ENCODE measurements around the gene KRTAP10-11. TPM values are rescaled to one million over a fixed set of nuclear protein-coding genes. Genes with fewer than 3 reads are reported as not detected.

KRTAP10-11 gene
- total RNA-seq, 1 experiment from 2014 or later = not detected

GRCh38 chr21:44664691-44665090 lies 18.5 kb downstream of the KRTAP10-11 start:
- Histone ChIP-seq H3K36me3 (ENCODE audit: control insufficient read depth, insufficient read depth, low read length) (no peaks in the 10 kb centered on the region), H3K9me3 (peaks cover 12% of the 10 kb centered on the region; the same call in 1 of the 2 replicates), H3K4me3 (ENCODE audit: low read depth, low read length) (no peak overlapping the region), H3K27me3 (replicated peaks; ENCODE audit: control insufficient read depth, insufficient read depth, low read length) (no peaks in the 10 kb centered on the region), H3K4me1 (no peaks in the 10 kb centered on the region)
- CTCF ChIA-PET = no interaction called here
- Mint-ChIP-seq H3K9me3 (ENCODE audit: unreplicated experiment) (peaks cover 27% of the 10 kb centered on the region), H3K4me3 (ENCODE audit: unreplicated experiment) (no peak overlapping the region), H3K27me3 (ENCODE audit: insufficient read depth, unreplicated experiment) (peaks cover 21% of the 10 kb centered on the region), H3K36me3 (ENCODE audit: insufficient read depth, unreplicated experiment) (no peaks in the 10 kb centered on the region), H3K27ac (ENCODE audit: unreplicated experiment) (no peak overlapping the region), H3K4me1 (ENCODE audit: low read depth, unreplicated experiment) (no peaks in the 10 kb centered on the region)
- POLR2A ChIA-PET = no interaction called here
- no peak for DNase-seq
- TF ChIP-seq CTCF (IDR thresholded peaks at IDR 0.05; ENCODE audit: insufficient read depth in 1 of 2, low read depth in 1 of 2, low read length in 1 of 2, severe bottlenecking in 1 of 2, unreplicated experiment in 1 of 2) = no peak
- intact Hi-C loops (cut with micrococcal nuclease; ENCODE audit: unreplicated experiment) = no loop called here
- BruUV-seq (replicated peaks) = no TSS peak

- POLR2A ChIA-PET = no interaction called here
- no peak within 1 kb of the TSS for H3K27ac Mint-ChIP-seq (ENCODE audit: unreplicated experiment)
- no peak for TF ChIP-seq CTCF (IDR thresholded peaks at IDR 0.05; ENCODE audit: insufficient read depth in 1 of 2, low read depth in 1 of 2, low read length in 1 of 2, severe bottlenecking in 1 of 2, unreplicated experiment in 1 of 2)
- no peaks in the 10 kb centered on the region for H3K4me1 Mint-ChIP-seq (ENCODE audit: low read depth, unreplicated experiment)
- Histone ChIP-seq H3K4me3 (ENCODE audit: low read depth, low read length) (no peak within 1 kb of the TSS), H3K36me3 (ENCODE audit: control insufficient read depth, insufficient read depth, low read length) (no peaks in the 10 kb centered on the region), H3K4me1 (no peaks in the 10 kb centered on the region), H3K27me3 (replicated peaks; ENCODE audit: control insufficient read depth, insufficient read depth, low read length) (no peaks in the 10 kb centered on the region), H3K9me3 (peaks cover 12% of the 10 kb centered on the region; the same call in 1 of the 2 replicates)
- intact Hi-C loops (cut with micrococcal nuclease; ENCODE audit: unreplicated experiment) = no loop called here
- H3K4me3 Mint-ChIP-seq (ENCODE audit: unreplicated experiment) = no peak within 1 kb of the TSS
- H3K27me3 Mint-ChIP-seq (ENCODE audit: insufficient read depth, unreplicated experiment) = peaks cover 16% of the 10 kb centered on the region
- CTCF ChIA-PET = no interaction called here
- DNase-seq = no peak
- H3K36me3 Mint-ChIP-seq (ENCODE audit: insufficient read depth, unreplicated experiment) = no peaks in the 10 kb centered on the region
- BruUV-seq (replicated peaks) = no TSS peak
- H3K9me3 Mint-ChIP-seq (ENCODE audit: unreplicated experiment) = peaks cover 21% of the 10 kb centered on the region
Measured at GRCh38 chr21:44666401-44667320, 20.4 kb downstream of the KRTAP10-11 start, which contains the start of gene KRTAP12-2. TSS of gene KRTAP12-2 (minus strand) at chr21:44666927. CDS start at chr21:44666886, 41 bp downstream.

GRCh38 chr21:44667612-44668011 lies 21.4 kb downstream of the KRTAP10-11 start:
- Mint-ChIP-seq H3K27me3 (ENCODE audit: insufficient read depth, unreplicated experiment) (peaks cover 16% of the 10 kb centered on the region), H3K36me3 (ENCODE audit: insufficient read depth, unreplicated experiment) (no peaks in the 10 kb centered on the region), H3K4me1 (ENCODE audit: low read depth, unreplicated experiment) (no peaks in the 10 kb centered on the region), H3K27ac (ENCODE audit: unreplicated experiment) (no peak overlapping the region), H3K9me3 (ENCODE audit: unreplicated experiment) (peaks cover 16% of the 10 kb centered on the region), H3K4me3 (ENCODE audit: unreplicated experiment) (no peak overlapping the region)
- no peak overlapping the region for H3K4me3 ChIP-seq (ENCODE audit: low read depth, low read length)
- no peak for TF ChIP-seq CTCF (IDR thresholded peaks at IDR 0.05; ENCODE audit: insufficient read depth in 1 of 2, low read depth in 1 of 2, low read length in 1 of 2, severe bottlenecking in 1 of 2, unreplicated experiment in 1 of 2)
- H3K9me3 ChIP-seq = peaks cover 7% of the 10 kb centered on the region; the same call in 1 of the 2 replicates
- H3K27me3 ChIP-seq (replicated peaks; ENCODE audit: control insufficient read depth, insufficient read depth, low read length) = no peaks in the 10 kb centered on the region
- ChIA-PET CTCF (no interaction called here), POLR2A (no interaction called here)
- intact Hi-C loops (cut with micrococcal nuclease; ENCODE audit: unreplicated experiment) = no loop called here
- DNase-seq = no peak
- no peaks in the 10 kb centered on the region for H3K4me1 ChIP-seq
- H3K36me3 ChIP-seq (ENCODE audit: control insufficient read depth, insufficient read depth, low read length) = no peaks in the 10 kb centered on the region
- no TSS peak for BruUV-seq (replicated peaks)

Measured in Caco-2 (cell line).